ENCODE data around the gene CSMD2.

CSMD2 gene

GRCh38 chr1:33852711-33853110 lies 312.3 kb downstream of the CSMD2 start:
- DNase-seq (ENCODE audit: low spot score), result no peak

GRCh38 chr1:33850481-33850880 lies 314.5 kb downstream of the CSMD2 start:
- DNase-seq (ENCODE audit: low spot score), result no peak

- no peak for DNase-seq (ENCODE audit: low spot score)
These were observed 315.8 kb downstream of the CSMD2 start for GRCh38 chr1:33849211-33849610.

- no peak for DNase-seq (ENCODE audit: low spot score)
These were observed 316.7 kb downstream of the CSMD2 start for GRCh38 chr1:33848205-33848937.

- no peak for DNase-seq (ENCODE audit: low spot score)
These were observed 318.2 kb downstream of the CSMD2 start for GRCh38 chr1:33846861-33847260.

- DNase-seq (ENCODE audit: low spot score), result no peak
These were observed 320.9 kb downstream of the CSMD2 start for GRCh38 chr1:33844166-33844565.

GRCh38 chr1:33842348-33842747 lies 322.7 kb downstream of the CSMD2 start:
- DNase-seq (ENCODE audit: low spot score), result no peak

- no peak for DNase-seq (ENCODE audit: low spot score)
These were observed 323.5 kb downstream of the CSMD2 start for GRCh38 chr1:33841494-33841893.

GRCh38 chr1:33837635-33838034 lies 327.4 kb downstream of the CSMD2 start:
- no peak for DNase-seq (ENCODE audit: low spot score)

- no peak for DNase-seq (ENCODE audit: low spot score)
These were observed 328.1 kb downstream of the CSMD2 start for GRCh38 chr1:33836911-33837310.

- no peak for DNase-seq (ENCODE audit: low spot score)
These were observed 336.4 kb downstream of the CSMD2 start for GRCh38 chr1:33828654-33829053.

- no peak for DNase-seq (ENCODE audit: low spot score)
These were observed 337.0 kb downstream of the CSMD2 start for GRCh38 chr1:33828059-33828458.

- DNase-seq (ENCODE audit: low spot score), result no peak
These were observed 338.3 kb downstream of the CSMD2 start for GRCh38 chr1:33826711-33827110.

GRCh38 chr1:33826311-33826710 lies 338.7 kb downstream of the CSMD2 start:
- no peak for DNase-seq (ENCODE audit: low spot score)

- DNase-seq (ENCODE audit: low spot score), result no peak
These were observed 339.5 kb downstream of the CSMD2 start for GRCh38 chr1:33825506-33825905.

- no peak for DNase-seq (ENCODE audit: low spot score)
These were observed 340.1 kb downstream of the CSMD2 start for GRCh38 chr1:33824971-33825370.

- DNase-seq (ENCODE audit: low spot score), result no peak
These were observed 340.7 kb downstream of the CSMD2 start for GRCh38 chr1:33824321-33824720.

- DNase-seq (ENCODE audit: low spot score), result no peak
These were observed 341.2 kb downstream of the CSMD2 start for GRCh38 chr1:33823830-33824229.

- DNase-seq (ENCODE audit: low spot score), result no peak
These were observed 341.6 kb downstream of the CSMD2 start for GRCh38 chr1:33823401-33823800.

- no peak for DNase-seq (ENCODE audit: low spot score)
These were observed 342.6 kb downstream of the CSMD2 start for GRCh38 chr1:33822396-33822795.

- no peak for DNase-seq (ENCODE audit: low spot score)
These were observed 343.7 kb downstream of the CSMD2 start for GRCh38 chr1:33821291-33821690.

- no peak for DNase-seq (ENCODE audit: low spot score)
These were observed 344.2 kb downstream of the CSMD2 start for GRCh38 chr1:33820804-33821203.

GRCh38 chr1:33819913-33820311 lies 345.1 kb downstream of the CSMD2 start:
- DNase-seq (ENCODE audit: low spot score), result no peak

GRCh38 chr1:33819290-33819912 lies 345.6 kb downstream of the CSMD2 start:
- DNase-seq (ENCODE audit: low spot score), result no peak
